Mammary epithelial cell (primary cell): ENCODE results near the gene SUMF2.
"Not testable (repeated sequence)": the region's sequence is repeated elsewhere in the genome, so short reads cannot be mapped to it uniquely, and the experiment has no call there.

Experiments used
- EZH2 ChIP-seq: IDR thresholded peaks from 2 replicates; pipeline ENCODE4 v1.6.1; 2012; ENCODE audit warnings: low read length, inconsistent platforms, borderline replicate concordance
- TF ChIP-seq, protein P1 (sequence below), 2 donors: IDR thresholded peaks in 1 of 2; conservative IDR thresholded peaks in 1 of 2; 2 replicates each; pipeline ENCODE4 v1.5.1; 2011 to 2012; ENCODE audit warnings: inconsistent platforms in 2 of 2, low read length in 2 of 2, mild to moderate bottlenecking in 2 of 2, control low read depth in 1 of 2, low read depth in 1 of 2; ENCODE audit not compliant: insufficient read depth in 1 of 2; ENCODE audit errors: extremely low read depth in 1 of 2

DNA sequence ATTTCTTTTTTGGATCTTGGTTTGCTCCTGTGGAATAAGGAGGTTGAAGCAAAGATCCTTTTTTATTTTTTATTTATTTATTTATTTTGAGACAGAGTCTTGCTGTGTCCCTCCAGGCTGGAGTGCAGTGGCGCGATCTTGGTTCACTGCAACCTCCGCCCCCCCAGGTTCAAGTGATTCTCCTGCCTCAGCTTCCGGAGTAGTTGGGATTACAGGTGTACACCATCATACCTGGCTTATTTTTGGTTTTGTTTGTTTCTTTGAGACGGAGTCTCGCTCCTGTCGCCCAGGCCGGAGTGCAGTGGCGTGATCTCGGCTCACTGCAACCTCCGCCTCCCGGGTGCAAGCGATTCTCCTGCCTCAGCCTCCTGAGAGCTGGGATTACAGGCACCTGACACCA lies 2.3 kb downstream of the SUMF2 start:
- TF ChIP-seq, protein P1, sequence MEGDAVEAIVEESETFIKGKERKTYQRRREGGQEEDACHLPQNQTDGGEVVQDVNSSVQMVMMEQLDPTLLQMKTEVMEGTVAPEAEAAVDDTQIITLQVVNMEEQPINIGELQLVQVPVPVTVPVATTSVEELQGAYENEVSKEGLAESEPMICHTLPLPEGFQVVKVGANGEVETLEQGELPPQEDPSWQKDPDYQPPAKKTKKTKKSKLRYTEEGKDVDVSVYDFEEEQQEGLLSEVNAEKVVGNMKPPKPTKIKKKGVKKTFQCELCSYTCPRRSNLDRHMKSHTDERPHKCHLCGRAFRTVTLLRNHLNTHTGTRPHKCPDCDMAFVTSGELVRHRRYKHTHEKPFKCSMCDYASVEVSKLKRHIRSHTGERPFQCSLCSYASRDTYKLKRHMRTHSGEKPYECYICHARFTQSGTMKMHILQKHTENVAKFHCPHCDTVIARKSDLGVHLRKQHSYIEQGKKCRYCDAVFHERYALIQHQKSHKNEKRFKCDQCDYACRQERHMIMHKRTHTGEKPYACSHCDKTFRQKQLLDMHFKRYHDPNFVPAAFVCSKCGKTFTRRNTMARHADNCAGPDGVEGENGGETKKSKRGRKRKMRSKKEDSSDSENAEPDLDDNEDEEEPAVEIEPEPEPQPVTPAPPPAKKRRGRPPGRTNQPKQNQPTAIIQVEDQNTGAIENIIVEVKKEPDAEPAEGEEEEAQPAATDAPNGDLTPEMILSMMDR (conservative IDR thresholded peaks at IDR 0.05 in 1 of 2, IDR thresholded peaks at IDR 0.05 in 1 of 2; ENCODE audit: extremely low read depth in 1 of 2, insufficient read depth in 1 of 2, low read depth in 1 of 2, low read length in 2 of 2): not testable (repeated sequence)
- TF ChIP-seq EZH2: not testable (repeated sequence)
